NCI-H345 (cell line): ENCODE measurements around the gene PBX1.

Source experiments
- DNase-seq: peaks from one replicate; lab custom pipeline; 2025; lab: John Stamatoyannopoulos, UW

Gene PBX1

DNA sequence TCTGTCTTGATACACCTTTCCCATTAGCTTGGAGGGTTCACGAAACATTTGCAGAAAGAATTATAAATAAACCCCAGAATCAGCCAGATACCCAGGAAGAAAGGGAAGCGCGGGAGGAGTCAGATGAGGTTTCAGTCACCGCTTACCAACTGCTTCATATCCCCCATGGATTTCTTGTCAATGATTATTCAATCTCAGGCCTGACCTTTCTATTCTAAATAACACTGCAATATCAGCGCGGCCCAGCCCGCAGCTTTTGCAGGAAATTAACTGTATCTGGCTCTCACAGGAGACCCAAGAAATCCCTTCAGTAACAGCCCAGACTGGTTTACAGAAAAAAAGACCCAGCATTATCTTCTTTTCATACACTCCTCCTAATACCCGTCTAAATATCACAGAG lies 308.6 kb downstream of the PBX1 start:
- no peak for DNase-seq

GRCh38 chr1:164868990-164869389 lies 310.0 kb downstream of the PBX1 start:
- DNase-seq, result no peak

GRCh38 chr1:164875518-164875917 lies 316.5 kb downstream of the PBX1 start:
- DNase-seq, result no peak

- no peak for DNase-seq
Observed at GRCh38 chr1:164876398-164877116, 317.6 kb downstream of the PBX1 start.

- no peak for DNase-seq
Observed at GRCh38 chr1:164880199-164880598, 321.2 kb downstream of the PBX1 start.

DNA sequence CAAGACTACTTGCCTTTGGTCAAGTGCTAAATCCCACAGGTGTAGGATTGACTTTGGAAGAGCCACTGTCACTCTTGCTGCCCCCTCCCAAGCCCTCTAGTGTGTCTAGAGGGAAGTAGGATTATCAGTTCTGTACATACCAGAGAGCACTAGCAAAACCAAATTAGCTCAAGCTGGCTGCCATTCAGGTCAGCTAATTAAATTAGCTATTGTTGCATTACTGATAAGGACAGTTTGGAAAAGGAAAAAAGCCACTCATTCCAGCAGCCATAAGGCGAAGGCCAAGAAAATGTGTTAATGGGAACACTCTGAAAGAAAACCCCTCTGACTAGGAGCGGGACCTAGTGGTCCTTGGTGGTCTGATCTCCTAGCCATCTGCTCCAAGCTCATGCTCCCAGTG lies 321.7 kb downstream of the PBX1 start:
- no peak for DNase-seq

DNA sequence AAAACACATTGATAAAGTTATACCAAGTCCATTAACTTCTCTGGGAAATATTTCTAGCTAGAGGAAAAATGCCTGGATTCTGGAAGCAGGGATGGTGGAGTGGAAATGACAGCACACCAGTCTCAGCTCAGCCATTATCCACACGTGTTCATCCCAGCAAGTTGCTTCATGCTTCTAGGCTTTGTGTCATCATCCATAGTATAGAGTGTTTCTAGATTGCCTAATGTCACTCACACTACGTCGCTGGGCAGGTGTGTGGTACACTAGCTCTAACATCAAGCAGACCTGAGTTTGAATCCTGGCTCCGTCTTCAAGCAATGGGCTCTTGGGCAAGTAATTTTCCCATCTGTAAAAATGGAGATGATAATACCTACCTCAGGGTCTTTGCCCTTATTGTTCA lies 326.3 kb downstream of the PBX1 start:
- no peak for DNase-seq

- no peak for DNase-seq
Observed at GRCh38 chr1:164886101-164886500, 327.1 kb downstream of the PBX1 start.

- DNase-seq, result no peak
Observed at GRCh38 chr1:164891615-164892014, 332.6 kb downstream of the PBX1 start.

DNA sequence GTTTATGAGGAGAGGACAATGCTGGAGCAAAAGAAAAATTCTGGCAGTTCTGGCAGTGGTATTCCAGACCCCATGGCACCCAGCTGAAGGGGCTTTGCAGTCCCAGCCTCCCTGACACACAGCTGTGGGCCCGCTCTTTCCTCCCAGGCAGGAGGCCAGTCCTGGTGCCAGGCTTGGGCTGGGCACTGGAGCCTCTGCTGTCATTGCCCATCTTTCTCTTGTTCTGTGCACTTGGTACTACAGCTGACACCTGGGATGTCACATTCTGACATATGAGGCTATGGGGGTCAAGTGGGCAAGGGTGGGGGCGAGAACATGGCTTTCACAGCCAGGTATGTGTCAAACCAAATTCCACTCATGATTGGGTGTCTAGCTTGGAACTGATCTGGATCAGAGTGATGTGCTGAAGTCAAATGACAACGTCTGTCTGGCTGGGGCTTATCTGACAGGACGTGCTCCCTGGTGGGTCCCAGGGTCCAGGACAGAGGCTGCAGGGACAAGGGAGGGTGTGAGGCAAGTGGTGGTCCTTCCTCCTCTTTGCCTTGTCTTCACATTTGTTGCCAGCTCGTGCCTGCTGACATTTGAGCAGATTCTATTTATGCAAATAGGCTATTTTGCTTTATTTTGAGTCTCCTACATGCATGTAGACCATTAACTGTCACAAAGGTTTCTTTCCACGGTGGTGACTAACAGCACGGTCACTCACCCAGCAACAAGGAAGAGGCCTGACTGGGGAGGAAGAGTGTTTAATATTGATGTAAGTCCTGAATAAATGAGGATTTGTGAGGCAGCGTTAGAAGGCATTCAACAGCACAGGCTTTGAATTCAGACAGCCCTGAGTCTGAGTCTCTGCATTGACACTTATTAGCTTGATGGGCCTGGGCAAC lies 336.3 kb downstream of the PBX1 start:
- DNase-seq, result no peak

DNA sequence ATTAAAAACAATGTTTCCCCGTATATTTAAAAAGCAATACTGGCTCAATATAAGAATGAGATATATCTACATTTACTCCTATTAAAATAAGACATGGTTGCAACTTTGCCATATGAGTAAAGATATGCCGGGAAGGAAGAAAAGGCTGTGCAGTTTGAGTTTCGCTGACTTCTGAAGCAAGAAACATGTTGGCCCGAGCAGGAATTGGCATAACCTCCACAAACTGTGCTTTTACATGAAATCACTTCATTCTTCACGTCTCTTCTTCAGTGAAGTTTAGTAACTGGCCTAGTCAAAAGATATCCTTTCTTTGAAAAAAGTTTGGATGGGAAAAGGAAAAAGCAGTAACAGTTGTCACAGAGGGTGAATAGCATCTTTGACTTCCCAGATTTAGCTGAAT lies 342.0 kb downstream of the PBX1 start:
- no peak for DNase-seq
